Tibial artery (tissue), 4 donors: ENCODE results near the gene LRRC7.

Experiments
- DNase-seq, 2 donors: peaks; one replicate each; pipeline ENCODE4 v3.0.0-alpha.2; 2019
- H3K27ac ChIP-seq, 2 donors: fragments of 200-600 bp; sonication (generic) in 1 of 2; 1 replicate in 1 of 2; 2 replicates in 1 of 2; pipeline ENCODE4 v1.5.1; 2018 to 2019; ENCODE audit warnings: mild to moderate bottlenecking in 1 of 2
- H3K27me3 ChIP-seq, 2 donors: fragments of 200-600 bp; sonication (generic) in 1 of 2; one replicate each; pipeline versions ENCODE4 v1.5.1 to v1.6.0; 2016 to 2019
- H3K36me3 ChIP-seq, 3 donors: fragments of 200-600 bp; sonication (generic) in 2 of 3; one replicate each; pipeline ENCODE4 v1.5.1; 2016 to 2019; ENCODE audit warnings: mild to moderate bottlenecking in 2 of 3
- H3K4me1 ChIP-seq, 4 donors: fragments of 200-600 bp; sonication (generic) in 2 of 4; 1 replicate in 3 of 4; 2 replicates in 1 of 4; pipeline ENCODE4 v1.5.1; 2016 to 2019
- H3K4me3 ChIP-seq, 2 donors: fragments of 200-600 bp; sonication (generic) in 1 of 2; 1 replicate in 1 of 2; 2 replicates in 1 of 2; pipeline ENCODE4 v1.5.1; 2018 to 2019; ENCODE audit warnings: mild to moderate bottlenecking in 2 of 2
- H3K9me3 ChIP-seq, 3 donors: fragments of 200-600 bp; sonication (generic) in 1 of 3; one replicate each; pipeline ENCODE4 v1.5.1; 2016 to 2019
- CTCF ChIP-seq, 2 experiments: fragments of 200-600 bp in 1 of 2; fragments of 450-650 bp in 1 of 2; IDR thresholded peaks; one replicate each; pipeline ENCODE4 v1.5.1; 2017 to 2019; ENCODE audit warnings: antibody characterized with exemption in 2 of 2, mild to moderate bottlenecking in 1 of 2, moderate library complexity in 1 of 2
- intact Hi-C: fragments of 100-400 bp; cut with DNase I; formaldehyde crosslinking; loops from one replicate; pipeline ENCODE4 v1.15.0; 2023; ENCODE audit warnings: low total_unique reads

Gene LRRC7

GRCh38 chr1:70079546-70079945, 511.8 kb downstream of the LRRC7 start:
- no peak overlapping the region for H3K27ac ChIP-seq
- no peaks in the 10 kb centered on the region for H3K36me3 ChIP-seq
- H3K9me3 ChIP-seq, result no peaks in the 10 kb centered on the region
- no peaks in the 10 kb centered on the region for H3K27me3 ChIP-seq
- TF ChIP-seq CTCF (IDR thresholded peaks at IDR 0.05), result no peak
- no peaks in the 10 kb centered on the region for H3K4me1 ChIP-seq
- intact Hi-C loops, result no loop called here
- no peak overlapping the region for H3K4me3 ChIP-seq
- no peak for DNase-seq

GRCh38 chr1:70083519-70083918, 515.8 kb downstream of the LRRC7 start:
- Histone ChIP-seq H3K27ac (no peak overlapping the region), H3K4me1 (no peaks in the 10 kb centered on the region), H3K36me3 (no peaks in the 10 kb centered on the region), H3K9me3 (no peaks in the 10 kb centered on the region), H3K4me3 (no peak overlapping the region), H3K27me3 (no peaks in the 10 kb centered on the region)
- intact Hi-C loops, result no loop called here
- TF ChIP-seq CTCF (IDR thresholded peaks at IDR 0.05), result no peak
- DNase-seq, result no peak

GRCh38 chr1:70084314-70084915, 516.7 kb downstream of the LRRC7 start:
- H3K4me3 ChIP-seq, result no peak overlapping the region
- H3K27ac ChIP-seq, result no peak overlapping the region
- H3K4me1 ChIP-seq, result no peaks in the 10 kb centered on the region
- TF ChIP-seq CTCF (IDR thresholded peaks at IDR 0.05), result no peak
- DNase-seq, result no peak
- H3K36me3 ChIP-seq, result no peaks in the 10 kb centered on the region
- intact Hi-C loops, result no loop called here
- H3K9me3 ChIP-seq, result no peaks in the 10 kb centered on the region
- H3K27me3 ChIP-seq, result no peaks in the 10 kb centered on the region

GRCh38 chr1:70085521-70085920, 517.8 kb downstream of the LRRC7 start:
- no peak overlapping the region for H3K4me3 ChIP-seq
- H3K9me3 ChIP-seq, result no peaks in the 10 kb centered on the region
- no peaks in the 10 kb centered on the region for H3K4me1 ChIP-seq
- no peak for TF ChIP-seq CTCF (IDR thresholded peaks at IDR 0.05)
- no peak for DNase-seq
- no peak overlapping the region for H3K27ac ChIP-seq
- no peaks in the 10 kb centered on the region for H3K36me3 ChIP-seq
- intact Hi-C loops, result no loop called here
- no peaks in the 10 kb centered on the region for H3K27me3 ChIP-seq

GRCh38 chr1:70086897-70087296, 519.2 kb downstream of the LRRC7 start:
- no peaks in the 10 kb centered on the region for H3K36me3 ChIP-seq
- no peak for DNase-seq
- H3K4me1 ChIP-seq, result no peaks in the 10 kb centered on the region
- no peaks in the 10 kb centered on the region for H3K9me3 ChIP-seq
- H3K27me3 ChIP-seq, result no peaks in the 10 kb centered on the region
- intact Hi-C loops, result no loop called here
- H3K27ac ChIP-seq, result no peak overlapping the region
- TF ChIP-seq CTCF (IDR thresholded peaks at IDR 0.05), result no peak
- H3K4me3 ChIP-seq, result no peak overlapping the region

- H3K27me3 ChIP-seq, result no peaks in the 10 kb centered on the region
- intact Hi-C loops, result no loop called here
- H3K4me3 ChIP-seq, result no peak overlapping the region
- no peak overlapping the region for H3K27ac ChIP-seq
- H3K4me1 ChIP-seq, result no peaks in the 10 kb centered on the region
- no peak for DNase-seq
- TF ChIP-seq CTCF (IDR thresholded peaks at IDR 0.05), result no peak
- H3K9me3 ChIP-seq, result no peaks in the 10 kb centered on the region
- H3K36me3 ChIP-seq, result no peaks in the 10 kb centered on the region
Observed at GRCh38 chr1:70090141-70090540, 522.4 kb downstream of the LRRC7 start.
